Peyer's patch (tissue), 4 donors: Measurements from ENCODE around the gene KIF26B. TPM values are rescaled to one million over a fixed set of nuclear protein-coding genes. Genes with fewer than 3 reads are reported as not detected.

Source experiments
- DNase-seq, 3 donors: peaks; one replicate each; pipeline ENCODE4 v3.0.0-alpha.2; 2017 to 2019
- H3K27ac ChIP-seq, 4 donors: fragments of 200-600 bp; sonication (generic); one replicate each; pipeline ENCODE4 v1.5.1; 2016 to 2019
- H3K27me3 ChIP-seq, 2 donors: fragments of 200-600 bp; sonication (generic); one replicate each; pipeline ENCODE4 v1.5.1; 2019
- H3K36me3 ChIP-seq, 3 donors: fragments of 200-600 bp; sonication (generic); one replicate each; pipeline ENCODE4 v1.5.1; 2016 to 2019
- H3K4me1 ChIP-seq, 4 donors: fragments of 200-600 bp; sonication (generic); one replicate each; pipeline ENCODE4 v1.5.1; 2016 to 2019
- H3K4me3 ChIP-seq, 4 donors: fragments of 200-600 bp; sonication (generic); 1 replicate in 3 of 4; 2 replicates in 1 of 4; pipeline ENCODE4 v1.5.1; 2016 to 2019; ENCODE audit warnings: mild to moderate bottlenecking in 1 of 4
- H3K9me3 ChIP-seq, 4 donors: fragments of 200-600 bp; sonication (generic); one replicate each; pipeline ENCODE4 v1.5.1; 2016 to 2019; ENCODE audit warnings: mild to moderate bottlenecking in 1 of 4
- POLR2A ChIP-seq, 2 donors: fragments of 450-650 bp; IDR thresholded peaks; one replicate each; pipeline ENCODE4 v1.5.1; 2017; ENCODE audit warnings: antibody characterized with exemption in 2 of 2, mild to moderate bottlenecking in 2 of 2, moderate library complexity in 2 of 2
- total RNA-seq, 4 donors: library from RNA; depleted of rRNA; stranded (reverse); fragments of >200 nt; gene quantifications; one replicate each; pipeline ENCODE4 v1.1.0, GENCODE V29; 2016
- TF ChIP-seq, protein P1 (sequence below), 6 experiments: fragments of 450-650 bp in 4 of 6; fragments of 200-600 bp in 2 of 6; sonication (generic) in 1 of 6; IDR thresholded peaks; one replicate each; pipeline ENCODE4 v1.5.1; 2017 to 2019; ENCODE audit warnings: antibody characterized with exemption in 6 of 6, mild to moderate bottlenecking in 3 of 6, moderate library complexity in 1 of 6

KIF26B gene
- total RNA-seq, 4 donors from 2014 or later, result 0.70 to 1.6 (median 1.1) TPM

DNA sequence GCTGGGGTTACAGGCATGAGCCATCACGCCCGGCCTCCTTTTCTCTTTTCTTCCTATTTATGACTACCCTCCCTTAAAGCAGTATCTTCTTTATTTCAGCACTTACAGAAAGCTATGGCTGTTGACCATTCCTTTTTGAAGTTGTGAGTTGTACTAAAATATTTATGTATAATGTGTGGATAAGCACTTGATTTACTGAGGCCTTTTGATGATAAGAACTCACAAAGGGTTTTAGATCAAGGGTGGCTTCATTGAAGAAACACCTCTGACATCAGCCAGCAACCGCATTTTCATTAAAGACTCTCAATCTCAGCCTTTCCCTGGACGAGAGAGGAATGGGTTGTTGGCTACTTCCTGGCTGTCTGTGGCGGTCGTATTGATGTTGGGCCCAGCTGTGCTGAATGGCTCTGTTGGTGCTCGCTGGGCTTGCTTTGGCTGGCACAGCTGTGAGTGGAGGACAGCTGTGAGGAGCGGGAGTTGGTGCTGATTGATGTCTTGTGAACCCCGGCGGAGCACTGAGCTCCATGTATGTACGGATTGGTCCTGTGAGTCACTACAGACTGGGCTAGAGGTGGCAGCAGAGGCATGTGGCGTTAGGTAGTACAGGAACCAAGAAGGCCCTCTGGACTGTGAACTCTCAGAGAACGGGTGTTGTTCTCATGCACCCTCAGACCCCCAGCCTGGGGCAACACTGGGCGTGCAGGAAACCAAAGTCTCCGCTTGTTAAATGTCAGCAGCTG, 208.8 kb downstream of the KIF26B start:
- H3K4me3 ChIP-seq, result no peak overlapping the region
- no peak for DNase-seq

DNA sequence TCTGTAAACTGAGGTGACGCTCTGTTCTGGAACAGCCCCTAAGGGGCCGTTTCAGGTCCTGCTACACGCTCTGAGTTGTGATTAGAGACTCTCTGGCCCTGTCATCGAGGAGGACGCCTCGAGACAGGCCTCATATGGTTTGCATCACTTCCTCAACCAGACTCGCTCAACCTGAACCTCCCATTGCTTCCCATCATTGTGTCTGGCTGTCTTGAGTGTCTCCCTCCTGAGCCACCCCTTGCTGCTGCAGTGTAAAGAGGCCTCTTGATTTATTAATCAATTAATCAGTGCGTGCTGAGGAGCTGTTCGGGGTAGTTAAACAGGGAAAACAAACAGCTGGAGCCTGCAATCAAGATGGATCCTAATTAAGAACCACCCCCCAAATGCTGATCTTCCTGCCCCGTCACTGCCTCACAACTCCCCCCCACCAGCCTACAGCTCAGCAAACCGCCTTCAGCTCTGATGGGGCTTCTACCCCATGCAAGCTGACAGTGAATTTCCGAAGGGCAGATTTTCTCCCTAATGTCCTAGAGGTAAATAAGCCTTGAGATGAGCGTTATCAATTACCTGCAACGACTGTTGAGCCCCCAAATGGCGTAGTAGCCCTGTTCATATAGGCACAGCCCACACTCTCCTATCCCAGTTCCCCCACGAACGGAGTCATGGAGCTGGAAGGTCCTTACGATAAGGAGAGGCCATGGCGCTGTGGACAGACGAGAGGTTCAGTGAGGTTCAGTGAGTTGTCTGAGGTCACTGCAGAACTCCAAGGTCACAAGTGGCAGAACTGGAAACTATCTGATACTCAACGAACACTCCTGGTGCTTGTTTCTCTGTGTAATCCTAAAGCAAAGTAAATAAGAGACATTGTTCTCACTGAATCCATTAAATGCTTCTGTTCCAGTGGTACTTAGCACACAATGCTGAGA, 210.6 kb downstream of the KIF26B start:
- Histone ChIP-seq H3K9me3 (no peaks in the 10 kb centered on the region), H3K27ac (no peak overlapping the region), H3K4me3 (no peak overlapping the region), H3K36me3 (no peaks in the 10 kb centered on the region), H3K4me1 (no peaks in the 10 kb centered on the region), H3K27me3 (no peaks in the 10 kb centered on the region)
- TF ChIP-seq, protein P1, sequence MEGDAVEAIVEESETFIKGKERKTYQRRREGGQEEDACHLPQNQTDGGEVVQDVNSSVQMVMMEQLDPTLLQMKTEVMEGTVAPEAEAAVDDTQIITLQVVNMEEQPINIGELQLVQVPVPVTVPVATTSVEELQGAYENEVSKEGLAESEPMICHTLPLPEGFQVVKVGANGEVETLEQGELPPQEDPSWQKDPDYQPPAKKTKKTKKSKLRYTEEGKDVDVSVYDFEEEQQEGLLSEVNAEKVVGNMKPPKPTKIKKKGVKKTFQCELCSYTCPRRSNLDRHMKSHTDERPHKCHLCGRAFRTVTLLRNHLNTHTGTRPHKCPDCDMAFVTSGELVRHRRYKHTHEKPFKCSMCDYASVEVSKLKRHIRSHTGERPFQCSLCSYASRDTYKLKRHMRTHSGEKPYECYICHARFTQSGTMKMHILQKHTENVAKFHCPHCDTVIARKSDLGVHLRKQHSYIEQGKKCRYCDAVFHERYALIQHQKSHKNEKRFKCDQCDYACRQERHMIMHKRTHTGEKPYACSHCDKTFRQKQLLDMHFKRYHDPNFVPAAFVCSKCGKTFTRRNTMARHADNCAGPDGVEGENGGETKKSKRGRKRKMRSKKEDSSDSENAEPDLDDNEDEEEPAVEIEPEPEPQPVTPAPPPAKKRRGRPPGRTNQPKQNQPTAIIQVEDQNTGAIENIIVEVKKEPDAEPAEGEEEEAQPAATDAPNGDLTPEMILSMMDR (IDR thresholded peaks at IDR 0.05), result no peak
- TF ChIP-seq POLR2A (IDR thresholded peaks at IDR 0.05), result no peak
- no peak for DNase-seq

More for the DNA sequence above, 208.8 kb downstream of the KIF26B start:
- Histone ChIP-seq H3K4me1 (no peaks in the 10 kb centered on the region), H3K36me3 (no peaks in the 10 kb centered on the region), H3K27me3 (no peaks in the 10 kb centered on the region), H3K27ac (no peak overlapping the region), H3K9me3 (no peaks in the 10 kb centered on the region)
- TF ChIP-seq, protein P1 (IDR thresholded peaks at IDR 0.05), result peak in 1 of 6 experiments; percentile 6
- TF ChIP-seq POLR2A (IDR thresholded peaks at IDR 0.05), result no peak

DNA sequence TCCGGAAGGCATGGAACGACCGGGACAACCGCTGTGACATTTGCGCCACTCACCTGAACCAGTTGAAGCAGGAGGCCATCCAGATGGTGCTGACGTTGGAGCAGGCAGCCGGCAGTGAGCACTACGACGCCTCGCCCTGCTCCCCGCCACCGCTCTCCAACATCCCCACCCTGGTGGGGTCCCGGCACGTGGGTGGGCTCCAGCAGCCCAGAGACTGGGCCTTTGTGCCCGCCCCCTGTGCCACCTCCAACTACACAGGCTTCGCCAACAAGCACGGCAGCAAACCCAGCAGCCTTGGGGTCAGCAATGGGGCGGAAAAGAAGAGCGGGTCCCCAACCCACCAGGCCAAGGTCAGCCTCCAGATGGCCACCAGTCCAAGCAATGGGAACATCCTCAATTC, 212.1 kb downstream of the KIF26B start:
- Histone ChIP-seq H3K27me3 (no peaks in the 10 kb centered on the region), H3K27ac (no peak overlapping the region), H3K36me3 (no peaks in the 10 kb centered on the region), H3K4me1 (no peaks in the 10 kb centered on the region), H3K4me3 (no peak overlapping the region), H3K9me3 (no peaks in the 10 kb centered on the region)
- TF ChIP-seq, protein P1 (IDR thresholded peaks at IDR 0.05), result no peak
- no peak for TF ChIP-seq POLR2A (IDR thresholded peaks at IDR 0.05)
- no peak for DNase-seq

DNA sequence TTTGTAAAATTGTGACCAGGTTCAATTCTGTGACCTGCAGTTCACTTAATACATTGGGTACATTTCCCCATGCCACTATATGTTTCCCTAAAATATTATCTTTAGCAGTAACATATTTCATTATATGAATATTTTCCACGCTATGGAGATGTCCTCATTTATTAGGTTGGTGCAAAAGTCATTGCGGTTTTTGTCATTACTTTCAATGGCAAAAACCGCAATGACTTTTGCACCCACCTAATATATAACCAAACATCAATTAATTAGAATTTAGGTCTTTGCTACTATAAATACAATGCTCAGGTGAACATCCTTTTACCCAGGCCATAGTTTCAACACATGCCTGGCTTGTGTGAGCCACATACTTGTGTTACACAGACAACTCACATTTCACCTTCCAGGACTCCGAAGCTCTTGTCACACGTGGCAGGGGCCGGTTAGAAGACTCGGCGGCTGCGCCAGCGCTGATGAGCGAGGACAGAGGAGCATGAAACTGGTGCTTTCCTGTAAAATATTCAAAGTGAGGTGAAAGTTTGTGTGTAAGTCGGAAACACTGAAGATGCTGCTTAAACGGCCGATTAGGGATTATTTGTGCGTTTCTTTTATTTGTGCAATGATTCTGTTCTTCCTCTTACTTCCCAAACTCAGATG, 215.5 kb downstream of the KIF26B start:
- Histone ChIP-seq H3K27ac (no peak overlapping the region), H3K4me1 (no peaks in the 10 kb centered on the region), H3K4me3 (no peak overlapping the region), H3K27me3 (no peaks in the 10 kb centered on the region), H3K36me3 (no peaks in the 10 kb centered on the region), H3K9me3 (no peaks in the 10 kb centered on the region)
- DNase-seq, result no peak
- TF ChIP-seq, protein P1 (IDR thresholded peaks at IDR 0.05), result no peak
- TF ChIP-seq POLR2A (IDR thresholded peaks at IDR 0.05), result no peak

DNA sequence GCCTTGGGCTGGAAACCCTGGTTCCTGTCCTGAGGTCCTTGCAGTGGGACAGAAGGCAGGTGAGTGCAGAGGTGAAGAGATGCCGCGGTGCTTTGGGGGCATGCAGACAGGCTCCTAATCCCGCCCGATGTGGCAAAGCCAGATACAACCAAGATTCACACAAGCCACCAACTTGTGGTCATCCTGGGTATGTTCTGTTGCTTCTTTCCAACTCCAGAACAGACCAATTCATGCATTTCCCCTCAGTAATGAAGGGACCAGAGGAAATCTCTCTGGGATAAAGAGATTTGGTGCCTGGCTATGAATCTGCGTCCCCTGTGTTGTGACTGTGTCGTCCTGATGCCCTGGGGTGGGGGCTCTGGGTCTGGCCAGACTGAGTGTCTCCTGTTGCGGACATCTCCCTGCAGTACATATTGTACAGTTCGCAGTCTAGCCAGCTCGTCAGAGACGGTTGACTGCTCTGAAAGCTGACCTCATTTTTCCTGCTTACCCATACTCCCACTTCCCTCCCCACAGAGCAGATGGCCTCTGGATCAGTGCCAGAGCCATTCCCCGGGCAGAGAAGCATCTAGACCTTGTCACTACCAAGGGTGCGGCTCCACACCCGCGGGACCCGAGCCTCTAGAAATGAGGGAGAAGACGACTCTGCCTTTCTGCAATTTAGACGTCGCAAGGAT, 216.3 kb downstream of the KIF26B start:
- DNase-seq, result no peak
- H3K9me3 ChIP-seq, result no peaks in the 10 kb centered on the region
- H3K27me3 ChIP-seq, result no peaks in the 10 kb centered on the region
- H3K4me3 ChIP-seq, result no peak overlapping the region
- H3K36me3 ChIP-seq, result no peaks in the 10 kb centered on the region
- H3K4me1 ChIP-seq, result no peaks in the 10 kb centered on the region
- H3K27ac ChIP-seq, result no peak overlapping the region
- TF ChIP-seq POLR2A (IDR thresholded peaks at IDR 0.05), result no peak
- TF ChIP-seq, protein P1 (IDR thresholded peaks at IDR 0.05), result no peak
